ENCODE results near the gene NSMCE1. TPM values are rescaled to one million over a fixed set of nuclear protein-coding genes. Genes with fewer than 3 reads are reported as not detected.

The NSMCE1 gene, protein sequence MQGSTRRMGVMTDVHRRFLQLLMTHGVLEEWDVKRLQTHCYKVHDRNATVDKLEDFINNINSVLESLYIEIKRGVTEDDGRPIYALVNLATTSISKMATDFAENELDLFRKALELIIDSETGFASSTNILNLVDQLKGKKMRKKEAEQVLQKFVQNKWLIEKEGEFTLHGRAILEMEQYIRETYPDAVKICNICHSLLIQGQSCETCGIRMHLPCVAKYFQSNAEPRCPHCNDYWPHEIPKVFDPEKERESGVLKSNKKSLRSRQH
- 6.8 TPM for total RNA-seq

DNA sequence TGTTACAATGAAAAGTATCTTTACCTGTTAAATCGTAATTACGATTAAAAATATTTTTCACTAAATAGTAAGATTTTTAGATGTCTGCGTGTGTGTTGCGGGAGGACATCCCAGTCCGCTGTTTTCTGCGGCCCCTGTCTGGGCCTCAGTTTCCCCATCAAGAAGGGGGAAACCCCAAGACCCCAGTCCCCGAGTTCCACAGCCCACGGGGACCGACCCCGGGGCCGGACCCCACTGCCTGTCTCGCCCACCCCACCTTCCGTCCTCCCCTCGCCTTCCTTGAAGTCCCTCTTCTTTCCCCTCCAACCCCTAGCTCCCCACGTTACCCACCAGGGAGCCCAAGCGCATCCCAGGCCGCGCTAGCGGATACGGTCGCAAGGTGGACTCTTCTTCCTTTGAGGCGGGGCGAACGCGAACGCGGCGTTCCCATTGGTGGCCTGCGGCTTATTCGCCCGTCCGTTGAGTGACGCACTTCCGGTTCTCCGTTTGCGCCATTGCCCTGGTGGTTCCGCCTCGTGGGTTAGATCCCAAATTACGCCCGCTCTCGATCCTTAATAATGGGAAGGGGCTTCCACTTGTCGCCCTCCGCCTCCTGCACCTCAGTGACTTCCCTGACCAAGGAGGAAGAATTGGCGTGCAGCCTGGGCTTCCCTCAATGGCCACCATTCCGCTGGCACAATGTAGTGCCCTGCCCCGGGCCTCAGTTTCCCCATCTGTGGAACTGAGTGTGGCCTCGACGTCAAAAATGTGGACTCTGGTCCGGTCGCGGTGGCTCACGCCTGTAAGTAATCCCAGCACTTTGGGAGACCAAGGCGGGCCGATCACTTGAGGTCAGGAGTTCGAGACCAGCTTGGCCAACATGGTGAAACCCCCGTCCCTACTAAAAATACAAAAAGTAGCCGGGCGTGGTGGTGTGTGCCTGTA lies at the start of gene NSMCE1:
Gene NSMCE1, minus strand, starts transcription at position 397 of the 924 bp plus-strand sequence. CDS start 11,202 bp downstream, outside the sequence.
- Histone ChIP-seq H3K4me3 (peak within 1 kb of the TSS; percentile 88 to 97), H3K36me3 (no peaks in the 10 kb centered on the region), H3K27me3 (no peaks in the 10 kb centered on the region), H3K4me1 (peaks cover 0 to 7% of the 10 kb centered on the region in 2 donors), H3K27ac (peak within 1 kb of the TSS; percentile 83), H3K9me3 (no peaks in the 10 kb centered on the region)
- TF ChIP-seq, protein P1, sequence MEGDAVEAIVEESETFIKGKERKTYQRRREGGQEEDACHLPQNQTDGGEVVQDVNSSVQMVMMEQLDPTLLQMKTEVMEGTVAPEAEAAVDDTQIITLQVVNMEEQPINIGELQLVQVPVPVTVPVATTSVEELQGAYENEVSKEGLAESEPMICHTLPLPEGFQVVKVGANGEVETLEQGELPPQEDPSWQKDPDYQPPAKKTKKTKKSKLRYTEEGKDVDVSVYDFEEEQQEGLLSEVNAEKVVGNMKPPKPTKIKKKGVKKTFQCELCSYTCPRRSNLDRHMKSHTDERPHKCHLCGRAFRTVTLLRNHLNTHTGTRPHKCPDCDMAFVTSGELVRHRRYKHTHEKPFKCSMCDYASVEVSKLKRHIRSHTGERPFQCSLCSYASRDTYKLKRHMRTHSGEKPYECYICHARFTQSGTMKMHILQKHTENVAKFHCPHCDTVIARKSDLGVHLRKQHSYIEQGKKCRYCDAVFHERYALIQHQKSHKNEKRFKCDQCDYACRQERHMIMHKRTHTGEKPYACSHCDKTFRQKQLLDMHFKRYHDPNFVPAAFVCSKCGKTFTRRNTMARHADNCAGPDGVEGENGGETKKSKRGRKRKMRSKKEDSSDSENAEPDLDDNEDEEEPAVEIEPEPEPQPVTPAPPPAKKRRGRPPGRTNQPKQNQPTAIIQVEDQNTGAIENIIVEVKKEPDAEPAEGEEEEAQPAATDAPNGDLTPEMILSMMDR (IDR thresholded peaks at IDR 0.05), result peak; percentile 3 to 27 (median 6)
- DNase-seq (ENCODE audit: low spot score in 2 of 2), result peak; percentile 77 to 98
- intact Hi-C loops (cut with DNase I), result no loop called here

DNA sequence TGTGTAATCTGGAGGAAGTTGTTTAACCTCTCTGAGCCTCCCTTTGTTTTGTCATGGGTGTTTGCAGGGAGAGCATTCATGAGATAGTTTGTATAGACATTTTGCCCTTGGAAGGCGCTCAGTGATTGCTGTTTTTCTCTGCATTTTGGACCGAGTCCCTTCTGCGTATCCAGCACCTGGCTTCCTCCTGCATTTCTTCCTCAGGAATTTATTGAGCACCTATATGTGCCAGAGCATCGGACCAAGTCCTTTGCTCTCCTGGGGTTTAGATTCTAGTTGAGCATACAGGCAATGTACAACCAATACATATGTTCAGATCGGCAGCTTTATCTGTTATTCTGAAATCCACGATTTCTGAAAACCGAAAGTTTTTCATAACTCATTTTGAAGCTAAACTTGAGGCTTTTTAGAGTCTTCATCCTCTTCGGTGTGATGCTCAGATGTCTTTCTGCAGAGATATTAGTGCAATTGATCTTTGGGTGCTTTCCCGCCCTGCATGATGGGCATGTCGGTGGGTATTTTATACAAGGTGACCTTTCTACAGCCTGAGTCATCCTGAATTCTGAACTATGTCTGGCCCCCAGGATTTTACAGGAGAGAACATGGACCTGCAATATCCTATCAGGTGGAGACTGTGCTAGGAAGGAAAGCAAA lies 49.3 kb upstream of the NSMCE1 start:
- Histone ChIP-seq H3K4me3 (peak overlapping the region; percentile 2 to 10), H3K27ac (peak overlapping the region; percentile 93 to 98), H3K27me3 (no peaks in the 10 kb centered on the region), H3K9me3 (no peaks in the 10 kb centered on the region), H3K36me3 (no peaks in the 10 kb centered on the region), H3K4me1 (peaks cover 11 to 23% of the 10 kb centered on the region in 2 donors)
- peak in 1 of 2 donors; percentile 57 for DNase-seq (ENCODE audit: low spot score in 2 of 2)
- intact Hi-C loops (cut with DNase I), result loop anchor here (10.0 kb wide), 1 partner anchor 47 kb away; no protein-coding TSS in a partner anchor
- TF ChIP-seq, protein P1 (IDR thresholded peaks at IDR 0.05), result no peak

DNA sequence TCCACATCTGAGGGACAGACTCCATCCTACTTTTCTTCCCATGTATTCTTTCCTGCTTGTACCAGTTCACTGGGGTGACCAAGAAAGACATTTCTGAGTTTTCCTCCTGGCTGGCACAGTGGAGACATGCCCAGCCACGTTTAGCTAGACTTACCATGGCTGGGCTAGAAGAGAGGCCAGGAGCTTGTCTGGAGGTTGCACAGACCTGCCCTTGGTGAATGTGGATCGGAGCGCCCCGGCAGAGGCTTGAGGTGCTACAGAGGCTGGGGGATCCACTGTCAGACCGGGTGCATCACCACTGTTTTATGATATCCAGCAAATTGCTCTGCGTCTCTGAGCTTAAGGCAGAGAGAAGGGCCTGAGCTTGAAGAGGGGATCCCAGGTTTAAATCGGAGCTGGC lies 48.7 kb upstream of the NSMCE1 start:
- TF ChIP-seq, protein P1 (IDR thresholded peaks at IDR 0.05), result no peak
- DNase-seq (ENCODE audit: low spot score in 2 of 2), result peak in 1 of 2 donors; percentile 61
- H3K4me1 ChIP-seq, result peaks cover 11 to 23% of the 10 kb centered on the region in 2 donors
- intact Hi-C loops (cut with DNase I), result loop anchor here (10.0 kb wide), 1 partner anchor 47 kb away; no protein-coding TSS in a partner anchor
- H3K27ac ChIP-seq, result peak overlapping the region; percentile 93 to 98
- no peaks in the 10 kb centered on the region for H3K36me3 ChIP-seq
- H3K4me3 ChIP-seq, result peak overlapping the region in 1 of 2 donors; percentile 2
- H3K27me3 ChIP-seq, result no peaks in the 10 kb centered on the region
- no peaks in the 10 kb centered on the region for H3K9me3 ChIP-seq

DNA sequence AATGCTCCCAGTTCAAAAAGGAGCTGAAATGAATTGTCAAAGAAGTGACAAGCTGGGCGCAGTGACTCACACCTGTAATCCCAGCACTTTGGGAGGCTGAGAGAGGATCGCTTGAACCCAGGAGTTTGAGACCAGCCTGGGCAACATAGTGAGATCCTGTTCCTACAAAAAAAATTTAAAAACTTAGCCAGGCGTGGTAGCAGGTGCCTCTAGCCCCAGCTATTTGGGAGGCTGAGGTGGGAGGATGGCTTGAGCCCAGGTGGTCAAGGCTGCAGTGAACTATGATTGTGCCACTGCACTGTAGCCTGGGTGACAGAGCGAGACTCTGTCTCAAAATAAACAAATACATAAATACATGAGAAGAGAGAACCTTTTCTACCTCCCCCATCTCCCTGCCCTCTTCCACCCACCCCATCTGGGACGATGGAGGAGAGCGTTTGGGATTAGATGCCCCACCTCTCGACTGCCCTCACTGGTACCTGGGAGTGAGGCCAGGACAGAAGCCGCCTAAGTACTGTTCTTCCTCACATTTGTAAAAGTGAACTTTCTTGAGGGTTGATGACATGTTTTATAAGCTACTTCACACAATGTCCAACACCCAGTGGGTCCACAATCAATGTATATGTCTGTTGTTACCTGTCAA lies 47.6 kb upstream of the NSMCE1 start:
- Histone ChIP-seq H3K4me3 (peak overlapping the region; percentile 85 to 90), H3K27me3 (no peaks in the 10 kb centered on the region), H3K27ac (peak overlapping the region; percentile 93 to 98), H3K36me3 (no peaks in the 10 kb centered on the region), H3K4me1 (peaks cover 7 to 19% of the 10 kb centered on the region in 2 donors), H3K9me3 (no peaks in the 10 kb centered on the region)
- no peak for DNase-seq (ENCODE audit: low spot score in 2 of 2)
- TF ChIP-seq, protein P1 (IDR thresholded peaks at IDR 0.05), result no peak
- intact Hi-C loops (cut with DNase I), result loop anchor here (10.0 kb wide), 1 partner anchor 49 kb away; no protein-coding TSS in a partner anchor

Measured in ascending aorta (tissue), 2 donors.